B cell (primary cell): ENCODE data around the gene EXD3.

Experiments
- CTCF ChIP-seq: fragments of 200-600 bp; IDR thresholded peaks from one replicate; pipeline ENCODE4 v1.8.0; 2022; ENCODE audit warnings: antibody characterized with exemption, mild to moderate bottlenecking
- EZH2 ChIP-seq: IDR thresholded peaks from 2 replicates; pipeline ENCODE4 v1.6.1; 2012; ENCODE audit warnings: borderline replicate concordance, low read depth, mild to moderate bottlenecking, moderate library complexity, low read length; ENCODE audit not compliant: insufficient read depth, poor library complexity, severe bottlenecking

GRCh38 chr9:137303893-137304382 lies 119.0 kb downstream of the EXD3 start:
- TF ChIP-seq CTCF: no peak
- no peak for TF ChIP-seq EZH2
